ENCODE measurements around the gene NECTIN2. TPM values are rescaled to one million over a fixed set of nuclear protein-coding genes. Genes with fewer than 3 reads are reported as not detected.

Gene NECTIN2
- total and polyA plus RNA-seq, 4 donors: 76.9 to 117 (median 94.0) TPM

DNA sequence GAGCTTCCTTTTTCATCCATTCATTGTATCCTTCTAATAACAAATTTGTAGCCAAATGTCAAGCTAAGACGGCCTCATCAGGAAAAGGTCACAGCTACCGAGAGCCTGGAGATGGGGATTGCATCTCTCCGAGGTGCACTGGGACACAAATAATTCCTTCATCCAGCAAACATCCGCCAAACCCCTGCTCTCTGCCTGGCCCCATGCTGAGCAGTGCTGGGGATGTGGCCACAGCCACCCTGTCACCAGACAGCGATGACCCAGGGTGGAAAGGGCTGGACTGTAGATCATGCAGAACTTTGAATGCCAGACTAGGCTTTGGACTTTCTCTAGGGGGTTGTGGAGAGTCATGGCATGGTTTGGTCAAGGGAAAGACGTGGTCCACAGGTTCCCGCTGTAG lies 46.8 kb downstream of the NECTIN2 start:
- WGBS, 2 donors: 93 to 94% methylated on average over 7 of the region's 7 CpGs
- Histone ChIP-seq H3K27ac (ENCODE audit: low read depth in 1 of 2, low read length in 1 of 2) (no peak overlapping the region), H3K4me3 (no peak overlapping the region), H3K9ac (ENCODE audit: insufficient read depth in 1 of 2, low read length in 2 of 2) (no peak overlapping the region), H3K27me3 (ENCODE audit: control insufficient read depth in 3 of 3, insufficient read depth in 3 of 3, low read length in 2 of 3) (no peaks in the 10 kb centered on the region), H3K4me1 (ENCODE audit: control insufficient read depth in 5 of 5, insufficient read depth in 5 of 5, low read length in 5 of 5) (peaks cover 4 to 19% (median 7%) of the 10 kb centered on the region in 5 donors), H3K36me3 (ENCODE audit: control insufficient read depth in 4 of 4, insufficient read depth in 4 of 4, low read length in 4 of 4) (peaks cover 15 to 47% (median 22%) of the 10 kb centered on the region in 4 donors), H3K9me3 (ENCODE audit: control insufficient read depth in 4 of 4, insufficient read depth in 3 of 4, low read length in 3 of 4) (no peaks in the 10 kb centered on the region)
- DNase-seq (no peak), ATAC-seq (ENCODE audit: insufficient read depth, low FRiP score) (no peak)
- TF ChIP-seq CTCF (IDR thresholded peaks at IDR 0.05; ENCODE audit: control extremely low read depth, extremely low read depth): no peak

- Histone ChIP-seq H3K27me3 (ENCODE audit: control insufficient read depth in 3 of 3, insufficient read depth in 3 of 3, low read length in 2 of 3) (no peaks in the 10 kb centered on the region), H3K9ac (ENCODE audit: insufficient read depth in 1 of 2, low read length in 2 of 2) (no peak overlapping the region), H3K27ac (ENCODE audit: low read depth in 1 of 2, low read length in 1 of 2) (no peak overlapping the region), H3K4me3 (no peak overlapping the region), H3K4me1 (ENCODE audit: control insufficient read depth in 5 of 5, insufficient read depth in 5 of 5, low read length in 5 of 5) (peaks cover 4 to 19% (median 7%) of the 10 kb centered on the region in 5 donors), H3K36me3 (ENCODE audit: control insufficient read depth in 4 of 4, insufficient read depth in 4 of 4, low read length in 4 of 4) (peaks cover 15 to 48% (median 23%) of the 10 kb centered on the region in 4 donors), H3K9me3 (ENCODE audit: control insufficient read depth in 4 of 4, insufficient read depth in 3 of 4, low read length in 3 of 4) (no peaks in the 10 kb centered on the region)
- 92 to 95% methylated on average over 18 of the region's 18 CpGs for WGBS, 2 donors
- ATAC-seq (ENCODE audit: insufficient read depth, low FRiP score) (no peak), DNase-seq (no peak)
- no peak for TF ChIP-seq CTCF (IDR thresholded peaks at IDR 0.05; ENCODE audit: control extremely low read depth, extremely low read depth)
These were observed 47.4 kb downstream of the NECTIN2 start for GRCh38 chr19:44893332-44894051.

GRCh38 chr19:44894052-44894400 lies 47.9 kb downstream of the NECTIN2 start:
- Histone ChIP-seq H3K27ac (ENCODE audit: low read depth in 1 of 2, low read length in 1 of 2) (no peak overlapping the region), H3K36me3 (ENCODE audit: control insufficient read depth in 4 of 4, insufficient read depth in 4 of 4, low read length in 4 of 4) (peaks cover 15 to 46% (median 23%) of the 10 kb centered on the region in 4 donors), H3K27me3 (ENCODE audit: control insufficient read depth in 3 of 3, insufficient read depth in 3 of 3, low read length in 2 of 3) (no peaks in the 10 kb centered on the region), H3K9me3 (ENCODE audit: control insufficient read depth in 4 of 4, insufficient read depth in 3 of 4, low read length in 3 of 4) (no peaks in the 10 kb centered on the region), H3K9ac (ENCODE audit: insufficient read depth in 1 of 2, low read length in 2 of 2) (no peak overlapping the region), H3K4me1 (ENCODE audit: control insufficient read depth in 5 of 5, insufficient read depth in 5 of 5, low read length in 5 of 5) (peaks cover 4 to 19% (median 7%) of the 10 kb centered on the region in 5 donors), H3K4me3 (no peak overlapping the region)
- ATAC-seq (ENCODE audit: insufficient read depth, low FRiP score) (no peak), DNase-seq (no peak)
- WGBS, 2 donors: 87 to 89% methylated on average over 6 of the region's 6 CpGs
- no peak for TF ChIP-seq CTCF (IDR thresholded peaks at IDR 0.05; ENCODE audit: control extremely low read depth, extremely low read depth)
